DND-41 (cell line): ENCODE results near the gene RFC5.

Experiments used
- ATAC-seq: fragments of 200-7000 bp; cut with Tn5 transposase; 3 replicates; pipeline ENCODE4 v1.9.1; 2021; ENCODE audit warnings: low read depth; ENCODE audit not compliant: insufficient read depth
- DNase-seq: peaks from one replicate; pipeline ENCODE4 v3.0.0-alpha.2; 2020
- H2AFZ ChIP-seq: 2 replicates; pipeline ENCODE4 v1.6.0; 2012; ENCODE audit warnings: low read depth, low read length
- H3K27ac ChIP-seq: 2 replicates; pipeline ENCODE4 v1.5.1; 2012; ENCODE audit warnings: low read length, inconsistent platforms
- H3K27me3 ChIP-seq: fragments of 200-600 bp; sonication (generic); 2 replicates; pipeline ENCODE4 v1.6.0; 2012; ENCODE audit warnings: low read length, mild to moderate bottlenecking, inconsistent platforms; ENCODE audit not compliant: insufficient read depth, poor library complexity
- H3K36me3 ChIP-seq: 2 replicates; pipeline ENCODE4 v1.5.1; 2012; ENCODE audit warnings: low read length, inconsistent platforms; ENCODE audit not compliant: insufficient read depth
- H3K4me1 ChIP-seq: 2 replicates; pipeline ENCODE4 v1.5.1; 2012; ENCODE audit warnings: mild to moderate bottlenecking, low read length; ENCODE audit not compliant: insufficient read depth
- H3K4me2 ChIP-seq: 2 replicates; pipeline ENCODE4 v1.6.0; 2012; ENCODE audit warnings: mild to moderate bottlenecking, moderate library complexity, low read length, inconsistent platforms; ENCODE audit not compliant: insufficient read depth
- H3K4me3 ChIP-seq, 2 experiments: fragments of 200-600 bp in 1 of 2; shearing (Covaris generic) in 1 of 2; 2 replicates each; pipeline ENCODE4 v1.5.1; 2012 to 2016; ENCODE audit warnings: inconsistent platforms in 2 of 2, low read length in 2 of 2, mild to moderate bottlenecking in 2 of 2, low read depth in 1 of 2, moderate library complexity in 1 of 2
- H3K79me2 ChIP-seq: 2 replicates; pipeline ENCODE4 v1.6.0; 2012; ENCODE audit warnings: low read length, inconsistent platforms; ENCODE audit not compliant: insufficient read depth
- H3K9ac ChIP-seq: 2 replicates; pipeline ENCODE4 v1.6.0; 2012; ENCODE audit warnings: low read depth, mild to moderate bottlenecking, inconsistent platforms, low read length, moderate library complexity
- H3K9me3 ChIP-seq: 2 replicates; pipeline ENCODE4 v1.5.1; 2012; ENCODE audit warnings: low read length, moderate library complexity, mild to moderate bottlenecking, inconsistent platforms; ENCODE audit not compliant: insufficient read depth, severe bottlenecking
- H4K20me1 ChIP-seq: 2 replicates; pipeline ENCODE4 v1.6.0; 2012; ENCODE audit warnings: low read length; ENCODE audit not compliant: insufficient read depth
- CTCF ChIP-seq: IDR thresholded peaks from 2 replicates; pipeline ENCODE4 v1.5.1; 2012; ENCODE audit warnings: borderline replicate concordance, low read length, moderate library complexity, mild to moderate bottlenecking; ENCODE audit not compliant: poor library complexity, severe bottlenecking; ENCODE audit errors: extremely low read depth
- EZH2 ChIP-seq: IDR thresholded peaks from 3 replicates; pipeline ENCODE4 v1.6.1; 2012; ENCODE audit warnings: borderline replicate concordance, low read depth, mild to moderate bottlenecking, moderate library complexity, low read length, inconsistent platforms; ENCODE audit not compliant: severe bottlenecking

RFC5 gene

GRCh38 chr12:118061873-118062843 lies 45.7 kb downstream of the RFC5 start:
- H3K4me1 ChIP-seq: peaks cover 61% of the 10 kb centered on the region
- no peaks in the 10 kb centered on the region for H3K9me3 ChIP-seq
- peak overlapping the region; percentile 93 for H3K9ac ChIP-seq
- DNase-seq (peak; percentile 44), ATAC-seq (peak; percentile 11; the same call in 2 of the 3 replicates)
- H3K4me2 ChIP-seq: peak overlapping the region; percentile 80
- H3K4me3 ChIP-seq: peak overlapping the region; percentile 89 to 92
- no peaks in the 10 kb centered on the region for H3K27me3 ChIP-seq
- H3K36me3 ChIP-seq: no peaks in the 10 kb centered on the region; the same call in 1 of the 2 replicates
- no peaks in the 10 kb centered on the region for H4K20me1 ChIP-seq
- H3K79me2 ChIP-seq: peaks cover 11% of the 10 kb centered on the region; the same call in 1 of the 2 replicates
- H3K27ac ChIP-seq: peak overlapping the region; percentile 94
- peak overlapping the region; percentile 83 for H2AFZ ChIP-seq
- TF ChIP-seq EZH2 (no peak), CTCF (no peak)

- peak overlapping the region; percentile 42 for H3K27ac ChIP-seq
These were observed 47.3 kb downstream of the RFC5 start for GRCh38 chr12:118063576-118064391.

GRCh38 chr12:118064608-118065007 lies 48.1 kb downstream of the RFC5 start:
- TF ChIP-seq CTCF (peak; percentile 63), EZH2 (no peak)
- no peak overlapping the region for H3K4me3 ChIP-seq
- H4K20me1 ChIP-seq: no peaks in the 10 kb centered on the region
- peaks cover 8% of the 10 kb centered on the region; the same call in 1 of the 2 replicates for H3K79me2 ChIP-seq
- no peaks in the 10 kb centered on the region for H3K9me3 ChIP-seq
- H2AFZ ChIP-seq: no peak overlapping the region
- H3K9ac ChIP-seq: peak overlapping the region; percentile 25; the same call in 1 of the 2 replicates
- peak overlapping the region; percentile 37; the same call in 1 of the 2 replicates for H3K4me2 ChIP-seq
- H3K27ac ChIP-seq: peak overlapping the region; percentile 42
- no peaks in the 10 kb centered on the region for H3K27me3 ChIP-seq
- DNase-seq (peak; percentile 56), ATAC-seq (peak; percentile 65)
- H3K4me1 ChIP-seq: peaks cover 55% of the 10 kb centered on the region
- no peaks in the 10 kb centered on the region; the same call in 1 of the 2 replicates for H3K36me3 ChIP-seq

More at GRCh38 chr12:118063576-118064391, 47.3 kb downstream of the RFC5 start:
- Histone ChIP-seq H3K79me2 (peaks cover 8% of the 10 kb centered on the region; the same call in 1 of the 2 replicates), H3K27me3 (no peaks in the 10 kb centered on the region), H3K4me3 (no peak overlapping the region), H4K20me1 (no peaks in the 10 kb centered on the region), H3K36me3 (no peaks in the 10 kb centered on the region; the same call in 1 of the 2 replicates), H2AFZ (no peak overlapping the region; the same call in 1 of the 2 replicates), H3K9ac (peak overlapping the region; percentile 25; the same call in 1 of the 2 replicates), H3K4me1 (peaks cover 61% of the 10 kb centered on the region), H3K4me2 (peak overlapping the region; percentile 37), H3K9me3 (no peaks in the 10 kb centered on the region)
- DNase-seq (no peak), ATAC-seq (no peak)
- no peak for TF ChIP-seq EZH2
- no peak for TF ChIP-seq CTCF
